MG63 (cell line): Measurements from ENCODE around the gene CASP10. TPM values are rescaled to one million over a fixed set of nuclear protein-coding genes. Genes with fewer than 3 reads are reported as not detected.

Experiments
- total RNA-seq: library from RNA; depleted of rRNA; stranded (reverse); fragments of >200 nt; shearing (Covaris generic); gene quantifications from 2 replicates; pipeline ENCODE4 v1.2.3, GENCODE V29; 2014; ENCODE audit warnings: low replicate concordance; rRNA removed

CASP10 gene
- total RNA-seq, 1 experiment from 2014 or later = 4.7 TPM

Other genes starting within 250 kb of the CASP10 start
- 15.6 and 29.0 TPM in 2 replicates for gene ORC2, start 219.5 kb upstream of the CASP10 start, total RNA-seq
- gene HYCC2, start 111.5 kb upstream of the CASP10 start, total RNA-seq = 0.62 and 0.86 TPM in 2 replicates
- 126 and 240 TPM in 2 replicates for gene NDUFB3, start 111.1 kb upstream of the CASP10 start, total RNA-seq
- 29.3 and 39.6 TPM in 2 replicates for gene CFLAR, start 67.0 kb upstream of the CASP10 start, total RNA-seq
- gene CASP8, start 77.4 kb downstream of the CASP10 start, total RNA-seq = 16.3 and 23.7 TPM in 2 replicates
- gene FLACC1, start 174.2 kb downstream of the CASP10 start, total RNA-seq = 0.26 TPM in 1 of 2 replicates, not detected in the other